GM12878 (cell line): Measurements from ENCODE around the gene FAM163B. TPM values are rescaled to one million over a fixed set of nuclear protein-coding genes. Genes with fewer than 3 reads are reported as not detected.
A peak's percentile ranks its signal among the peaks of the same experiment; 100 is the strongest.

Experiments used
- ATAC-seq: fragments of 200-7000 bp; cut with Tn5 transposase; 3 replicates; pipeline ENCODE4 v1.9.1; 2020; ENCODE audit warnings: mild to moderate bottlenecking, moderate library complexity
- BruUV-seq: library from RNA; stranded (reverse); fragments of 400-500 nt; replicated peaks from 2 replicates; lab custom pipeline; 2021; lab: Mats Ljungman, UMichigan
- CTCF ChIA-PET: fragments of 300-600 bp; sonication (Branson Sonifier 250); formaldehyde crosslinking; extraction: SDS; loops from one replicate; lab custom pipeline; 2021; ENCODE audit warnings: inconsistent platforms; lab: Yijun Ruan, JAX
- POLR2A ChIA-PET: fragments of 350-600 bp; formaldehyde crosslinking; extraction: SDS; loops from one replicate; lab custom pipeline; 2021; ENCODE audit warnings: inconsistent platforms; lab: Charles Lee
- RAD21 ChIA-PET: fragments of 300-600 bp; sonication (Branson Sonifier 250); formaldehyde crosslinking; loops from one replicate; lab custom pipeline; 2023; ENCODE audit warnings: antibody characterized with exemption; ENCODE audit not compliant: unreplicated experiment; lab: Charles Lee
- SMC1A ChIA-PET: fragments of 300-600 bp; sonication (Branson Sonifier 250); formaldehyde crosslinking; loops from one replicate; lab custom pipeline; 2023; ENCODE audit not compliant: unreplicated experiment, uncharacterized antibody; lab: Charles Lee
- DNase-seq: peaks from one replicate; pipeline ENCODE4 v3.0.0-alpha.2; 2011; ENCODE audit warnings: low read depth, low spot score
- FAIRE-seq: peaks from 3 replicates; lab custom pipeline; 2011; peaks lifted over from hg19 to GRCh38; lab: Jason Lieb, UNC
- H2AFZ ChIP-seq: 2 replicates; pipeline ENCODE4 v1.6.0; 2011; ENCODE audit warnings: low read depth, low read length, control low read depth; ENCODE audit not compliant: control insufficient read depth
- H3K27ac ChIP-seq: 2 replicates; pipeline ENCODE4 v1.5.1; 2011; ENCODE audit warnings: control low read depth; ENCODE audit not compliant: control insufficient read depth, insufficient read depth
- H3K27me3 ChIP-seq, 2 experiments: replicated peaks in 1 of 2; 2 replicates each; pipeline versions ENCODE4 v1.6.0 to v1.6.1; 2011; ENCODE audit warnings: low read length in 1 of 2; ENCODE audit not compliant: control insufficient read depth in 2 of 2, insufficient read depth in 2 of 2
- H3K36me3 ChIP-seq, 2 experiments: 2 replicates each; pipeline ENCODE4 v1.5.1; 2011; ENCODE audit warnings: low read length in 1 of 2; ENCODE audit not compliant: control insufficient read depth in 2 of 2, insufficient read depth in 2 of 2
- H3K4me1 ChIP-seq: 2 replicates; pipeline ENCODE4 v1.6.1; 2011; ENCODE audit warnings: mild to moderate bottlenecking, low read length, moderate library complexity, mixed read lengths; ENCODE audit not compliant: control insufficient read depth, insufficient read depth
- H3K4me2 ChIP-seq: 2 replicates; pipeline ENCODE4 v1.6.0; 2011; ENCODE audit warnings: control low read depth; ENCODE audit not compliant: control insufficient read depth, insufficient read depth
- H3K4me3 ChIP-seq: fragments of 200-600 bp; sonication (generic); 2 replicates; pipeline ENCODE4 v1.5.1; 2016
- H3K79me2 ChIP-seq: 2 replicates; pipeline ENCODE4 v1.6.0; 2011; ENCODE audit warnings: low read length; ENCODE audit not compliant: control insufficient read depth, insufficient read depth
- H3K9ac ChIP-seq: 2 replicates; pipeline ENCODE4 v1.8.0; 2011; ENCODE audit warnings: low read length, control low read depth, mixed read lengths; ENCODE audit not compliant: control insufficient read depth, insufficient read depth
- H3K9me3 ChIP-seq: replicated peaks from 3 replicates; pipeline ENCODE4 v1.5.1; 2011; ENCODE audit warnings: mild to moderate bottlenecking, low read length; ENCODE audit not compliant: control insufficient read depth, insufficient read depth
- H4K20me1 ChIP-seq: 2 replicates; pipeline ENCODE4 v1.6.0; 2011; ENCODE audit not compliant: control insufficient read depth, insufficient read depth
- MEF2A ChIP-seq: IDR thresholded peaks from 2 replicates; pipeline ENCODE4 v1.6.1; 2011; ENCODE audit warnings: low read depth, mild to moderate bottlenecking, low read length, moderate library complexity; ENCODE audit not compliant: insufficient read depth
- MYB ChIP-seq: fragments of 150-350 bp; IDR thresholded peaks from 2 replicates; pipeline ENCODE4 v1.6.1; 2014; ENCODE audit warnings: mild to moderate bottlenecking, low read depth, low read length, borderline replicate concordance
- NFXL1 ChIP-seq: fragments of 450-650 bp; IDR thresholded peaks from 2 replicates; pipeline ENCODE4 v1.6.1; 2017; ENCODE audit warnings: antibody characterized with exemption, mild to moderate bottlenecking, borderline replicate concordance
- WGBS: methylation state at CpG from one replicate; pipeline ENCODE4 v1.1.6; 2016; ENCODE audit warnings: low lambda C conversion rate; ENCODE audit not compliant: insufficient replicate concordance, insufficient coverage; ENCODE audit errors: missing lambda C conversion rate; 5-methylcytosine and 5-hydroxymethylcytosine counted together
- in situ Hi-C: fragments of 300-500 bp; cut with MboI; formaldehyde crosslinking; loops from 9 replicates; pipeline ENCODE4 v1.14.3; 2018; ENCODE audit warnings: mixed read lengths
- intact Hi-C: fragments of 100-400 bp; cut with micrococcal nuclease; formaldehyde crosslinking; loops from one replicate; pipeline ENCODE4 v1.14.2; 2022; ENCODE audit not compliant: unreplicated experiment
- polyA plus RNA-seq, 11 experiments: library from polyadenylated mRNA; depleted of rRNA in 4 of 11; unstranded in 6 of 11; stranded (reverse) in 5 of 11; fragments of >200 nt; fragmentation: Nextera tagmentation in 4 of 11; fragmentation: Illumina TruSeq in 1 of 11; extraction: Ambion mirVana in 4 of 11; extraction: Trizol in 1 of 11; gene quantifications; 1 replicate in 1 of 11; 2 replicates in 10 of 11; pipeline versions ENCODE4 v1.2.1 to v1.2.3, GENCODE V29; 2011 to 2016; ENCODE audit warnings: inconsistent platforms in 2 of 11, missing spikeins in 2 of 11, low read depth in 1 of 11
- total RNA-seq, 4 experiments: library from RNA; depleted of rRNA in 3 of 4; stranded (reverse); fragments of >200 nt in 3 of 4; fragmentation: Illumina TruSeq in 1 of 4; extraction: Trizol in 1 of 4; gene quantifications; 2 replicates each; pipeline versions ENCODE4 v1.2.1 to v1.2.3, GENCODE V29; 2013 to 2021
- TF ChIP-seq, protein P1 (sequence below): fragments of 450-650 bp; IDR thresholded peaks from 2 replicates; pipeline ENCODE4 v1.6.1; 2016; ENCODE audit warnings: mild to moderate bottlenecking, moderate library complexity, borderline replicate concordance
- TF ChIP-seq, protein P2 (sequence below): fragments of 450-650 bp; IDR thresholded peaks from 2 replicates; pipeline ENCODE4 v1.6.1; 2018; ENCODE audit warnings: borderline replicate concordance, mild to moderate bottlenecking; ENCODE audit not compliant: partially characterized antibody

The FAM163B gene
- total and polyA plus RNA-seq, 10 of the 15 experiments (the other 5 are each of a cell fraction or from before 2014, with no cell fraction given), result not detected

DNA sequence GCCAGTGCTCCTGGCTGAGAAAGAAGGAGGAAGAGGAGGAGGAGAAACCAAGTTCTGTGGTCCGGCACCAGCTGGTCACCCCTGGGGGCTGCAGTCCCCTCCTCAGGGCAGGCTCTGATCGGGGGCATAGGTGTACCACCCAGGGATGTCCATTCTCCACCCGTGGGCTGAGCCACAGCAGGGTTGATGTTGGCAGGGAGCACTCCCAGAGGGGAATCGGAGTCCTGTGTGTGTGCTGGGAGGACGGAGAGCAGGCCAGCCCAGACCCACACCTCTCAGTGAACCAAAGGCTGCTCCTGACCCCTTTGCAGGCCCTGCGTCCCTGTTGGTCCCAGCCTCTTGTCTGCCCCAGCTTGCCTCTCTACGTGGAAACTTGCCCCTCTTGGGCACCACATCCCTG lies 79.3 kb downstream of the FAM163B start:
- RAD21 ChIA-PET, result no interaction called here
- Histone ChIP-seq H3K4me3 (no peak overlapping the region), H3K79me2 (no peaks in the 10 kb centered on the region), H2AFZ (no peak overlapping the region), H3K27me3 (peaks cover 8 to 10% of the 10 kb centered on the region in 2 experiments; a peak in 3 of 4 replicates), H3K9ac (no peak overlapping the region), H3K4me2 (no peak overlapping the region), H3K4me1 (no peaks in the 10 kb centered on the region), H3K9me3 (no peaks in the 10 kb centered on the region), H4K20me1 (no peaks in the 10 kb centered on the region), H3K27ac (no peak overlapping the region), H3K36me3 (no peaks in the 10 kb centered on the region)
- FAIRE-seq, result no peak
- no peak for ATAC-seq
- SMC1A ChIA-PET, result no interaction called here
- WGBS, result 11% methylated on average over 7 of the region's 7 CpGs
- no TSS peak for BruUV-seq
- CTCF ChIA-PET, result interaction anchor here (0.6 kb wide), 1 partner anchor 177 kb away, joined by 3 read pairs; no protein-coding TSS in a partner anchor
- POLR2A ChIA-PET, result no interaction called here
- TF ChIP-seq MYB, result no peak
- peak; percentile 67; the same call in 1 of the 2 replicates for TF ChIP-seq NFXL1
- no peak for DNase-seq
- in situ Hi-C loops (loop anchor here (25.0 kb wide), 1 partner anchor 482 kb away; no protein-coding TSS in a partner anchor), intact Hi-C loops (no loop called here)

DNA sequence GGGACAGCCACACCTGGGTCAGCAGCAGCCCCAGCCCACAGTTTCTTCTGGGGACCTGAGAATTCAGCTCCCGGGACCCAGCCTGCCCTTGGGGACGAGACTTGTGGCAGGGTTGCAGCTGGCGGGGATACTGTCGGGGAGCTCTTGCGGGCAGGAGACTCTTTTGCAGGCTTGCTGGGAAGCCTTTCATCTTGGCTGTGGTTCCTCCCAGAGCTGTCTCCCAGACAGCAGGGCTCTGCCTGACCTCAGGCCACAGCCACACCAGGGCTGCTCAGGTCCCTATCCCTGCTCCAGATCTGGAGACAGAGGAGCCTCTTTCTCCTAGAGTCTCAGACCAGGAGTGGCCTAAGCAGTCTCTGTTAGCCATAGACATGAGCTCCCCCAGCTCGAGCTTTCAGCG lies 79.7 kb downstream of the FAM163B start:
- in situ Hi-C loops, result loop anchor here (25.0 kb wide), 1 partner anchor 483 kb away; no protein-coding TSS in a partner anchor
- H3K27ac ChIP-seq, result no peak overlapping the region
- ChIA-PET SMC1A (no interaction called here), CTCF (interaction anchor here (0.6 kb wide), 1 partner anchor 178 kb away, joined by 3 read pairs; no protein-coding TSS in a partner anchor), RAD21 (no interaction called here), POLR2A (no interaction called here)
- WGBS, result 49% methylated on average over 6 of the region's 7 CpGs
- no peak overlapping the region for H3K9ac ChIP-seq
- ATAC-seq, result no peak
- intact Hi-C loops, result no loop called here
- no peak overlapping the region for H3K4me3 ChIP-seq
- DNase-seq, result no peak
- H3K9me3 ChIP-seq, result no peaks in the 10 kb centered on the region
- H3K36me3 ChIP-seq, result no peaks in the 10 kb centered on the region
- no peak overlapping the region for H2AFZ ChIP-seq
- peaks cover 8 to 10% of the 10 kb centered on the region in 2 experiments; a peak in 3 of 4 replicates for H3K27me3 ChIP-seq
- FAIRE-seq, result no peak
- no peaks in the 10 kb centered on the region for H3K4me1 ChIP-seq
- no TSS peak for BruUV-seq
- no peaks in the 10 kb centered on the region for H4K20me1 ChIP-seq
- no peak overlapping the region for H3K4me2 ChIP-seq
- no peaks in the 10 kb centered on the region for H3K79me2 ChIP-seq
- TF ChIP-seq, protein P1, sequence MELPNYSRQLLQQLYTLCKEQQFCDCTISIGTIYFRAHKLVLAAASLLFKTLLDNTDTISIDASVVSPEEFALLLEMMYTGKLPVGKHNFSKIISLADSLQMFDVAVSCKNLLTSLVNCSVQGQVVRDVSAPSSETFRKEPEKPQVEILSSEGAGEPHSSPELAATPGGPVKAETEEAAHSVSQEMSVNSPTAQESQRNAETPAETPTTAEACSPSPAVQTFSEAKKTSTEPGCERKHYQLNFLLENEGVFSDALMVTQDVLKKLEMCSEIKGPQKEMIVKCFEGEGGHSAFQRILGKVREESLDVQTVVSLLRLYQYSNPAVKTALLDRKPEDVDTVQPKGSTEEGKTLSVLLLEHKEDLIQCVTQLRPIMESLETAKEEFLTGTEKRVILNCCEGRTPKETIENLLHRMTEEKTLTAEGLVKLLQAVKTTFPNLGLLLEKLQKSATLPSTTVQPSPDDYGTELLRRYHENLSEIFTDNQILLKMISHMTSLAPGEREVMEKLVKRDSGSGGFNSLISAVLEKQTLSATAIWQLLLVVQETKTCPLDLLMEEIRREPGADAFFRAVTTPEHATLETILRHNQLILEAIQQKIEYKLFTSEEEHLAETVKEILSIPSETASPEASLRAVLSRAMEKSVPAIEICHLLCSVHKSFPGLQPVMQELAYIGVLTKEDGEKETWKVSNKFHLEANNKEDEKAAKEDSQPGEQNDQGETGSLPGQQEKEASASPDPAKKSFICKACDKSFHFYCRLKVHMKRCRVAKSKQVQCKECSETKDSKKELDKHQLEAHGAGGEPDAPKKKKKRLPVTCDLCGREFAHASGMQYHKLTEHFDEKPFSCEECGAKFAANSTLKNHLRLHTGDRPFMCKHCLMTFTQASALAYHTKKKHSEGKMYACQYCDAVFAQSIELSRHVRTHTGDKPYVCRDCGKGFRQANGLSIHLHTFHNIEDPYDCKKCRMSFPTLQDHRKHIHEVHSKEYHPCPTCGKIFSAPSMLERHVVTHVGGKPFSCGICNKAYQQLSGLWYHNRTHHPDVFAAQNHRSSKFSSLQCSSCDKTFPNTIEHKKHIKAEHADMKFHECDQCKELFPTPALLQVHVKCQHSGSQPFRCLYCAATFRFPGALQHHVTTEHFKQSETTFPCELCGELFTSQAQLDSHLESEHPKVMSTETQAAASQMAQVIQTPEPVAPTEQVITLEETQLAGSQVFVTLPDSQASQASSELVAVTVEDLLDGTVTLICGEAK, result no peak
- TF ChIP-seq, protein P2, sequence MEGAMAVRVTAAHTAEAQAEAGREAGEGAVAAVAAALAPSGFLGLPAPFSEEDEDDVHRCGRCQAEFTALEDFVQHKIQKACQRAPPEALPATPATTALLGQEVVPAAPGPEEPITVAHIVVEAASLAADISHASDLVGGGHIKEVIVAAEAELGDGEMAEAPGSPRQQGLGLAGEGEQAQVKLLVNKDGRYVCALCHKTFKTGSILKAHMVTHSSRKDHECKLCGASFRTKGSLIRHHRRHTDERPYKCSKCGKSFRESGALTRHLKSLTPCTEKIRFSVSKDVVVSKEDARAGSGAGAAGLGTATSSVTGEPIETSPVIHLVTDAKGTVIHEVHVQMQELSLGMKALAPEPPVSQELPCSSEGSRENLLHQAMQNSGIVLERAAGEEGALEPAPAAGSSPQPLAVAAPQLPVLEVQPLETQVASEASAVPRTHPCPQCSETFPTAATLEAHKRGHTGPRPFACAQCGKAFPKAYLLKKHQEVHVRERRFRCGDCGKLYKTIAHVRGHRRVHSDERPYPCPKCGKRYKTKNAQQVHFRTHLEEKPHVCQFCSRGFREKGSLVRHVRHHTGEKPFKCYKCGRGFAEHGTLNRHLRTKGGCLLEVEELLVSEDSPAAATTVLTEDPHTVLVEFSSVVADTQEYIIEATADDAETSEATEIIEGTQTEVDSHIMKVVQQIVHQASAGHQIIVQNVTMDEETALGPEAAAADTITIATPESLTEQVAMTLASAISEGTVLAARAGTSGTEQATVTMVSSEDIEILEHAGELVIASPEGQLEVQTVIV, result no peak
- no peak for TF ChIP-seq MEF2A
